CD4-positive, alpha-beta T cell treated with Interleukin-10 for 1 hour (primary cell): ENCODE measurements around the gene CLIP3.
"Not testable (repeated sequence)": the region's sequence is repeated elsewhere in the genome, so short reads cannot be mapped to it uniquely, and the experiment has no call there.

ENCODE experiments used
- DNase-seq: peaks from one replicate; pipeline ENCODE4 v3.0.0-alpha.2; 2020

Gene CLIP3

GRCh38 chr19:36006955-36007354 lies 25.7 kb downstream of the CLIP3 start:
- DNase-seq: no peak

- no peak for DNase-seq
These were observed 29.4 kb downstream of the CLIP3 start for GRCh38 chr19:36003284-36003683.

GRCh38 chr19:36001605-36002004 lies 31.1 kb downstream of the CLIP3 start:
- DNase-seq: no peak

- no peak for DNase-seq
These were observed 35.9 kb downstream of the CLIP3 start for GRCh38 chr19:35996777-35997176.

- peak; percentile 93 for DNase-seq
These were observed 37.4 kb downstream of the CLIP3 start, which contains the start of gene SDHAF1 for GRCh38 chr19:35995048-35995993. TSS of gene SDHAF1 (plus strand) at chr19:35995188. CDS start at chr19:35995275, 87 bp downstream.

- DNase-seq: no peak
These were observed 38.6 kb downstream of the CLIP3 start for GRCh38 chr19:35993923-35994598.

GRCh38 chr19:35992907-35993765 lies 39.5 kb downstream of the CLIP3 start:
- DNase-seq: no peak

- DNase-seq: no peak
These were observed 40.8 kb downstream of the CLIP3 start for GRCh38 chr19:35991731-35992450.

GRCh38 chr19:35990771-35991730 lies 41.6 kb downstream of the CLIP3 start:
- DNase-seq: no peak

GRCh38 chr19:35990156-35990555 lies 42.5 kb downstream of the CLIP3 start:
- no peak for DNase-seq

GRCh38 chr19:35988824-35989223 lies 43.8 kb downstream of the CLIP3 start:
- no peak for DNase-seq

GRCh38 chr19:35987571-35987896 lies 45.1 kb downstream of the CLIP3 start:
- no peak for DNase-seq

- DNase-seq: peak; percentile 13
These were observed 45.8 kb downstream of the CLIP3 start for GRCh38 chr19:35986664-35987570.

GRCh38 chr19:35986111-35986510 lies 46.6 kb downstream of the CLIP3 start:
- DNase-seq: no peak

GRCh38 chr19:35983177-35983576 lies 49.5 kb downstream of the CLIP3 start:
- no peak for DNase-seq

GRCh38 chr19:35980997-35981396 lies 51.7 kb downstream of the CLIP3 start:
- DNase-seq: not testable (repeated sequence)

GRCh38 chr19:35978832-35979365 lies 53.8 kb downstream of the CLIP3 start:
- DNase-seq: no peak

- no peak for DNase-seq
These were observed 54.4 kb downstream of the CLIP3 start for GRCh38 chr19:35978271-35978670.

GRCh38 chr19:35977446-35978222 lies 55.0 kb downstream of the CLIP3 start:
- peak; percentile 23 for DNase-seq
